Loucy (cell line): ENCODE results near the gene HHATL.

Experiments
- H2AFZ ChIP-seq: fragments of 200-600 bp; sonication (generic); 2 replicates; pipeline ENCODE4 v1.6.0; 2016; ENCODE audit warnings: antibody characterized with exemption, mild to moderate bottlenecking, low read length, moderate library complexity
- H3F3A ChIP-seq: fragments of 200-600 bp; 2 replicates; pipeline ENCODE4 v1.6.0; 2016; ENCODE audit warnings: antibody characterized with exemption, low read depth, mild to moderate bottlenecking
- H3K27me3 ChIP-seq: fragments of 200-600 bp; sonication (generic); 2 replicates; pipeline ENCODE4 v1.6.1; 2014; ENCODE audit warnings: low read length, mild to moderate bottlenecking; ENCODE audit not compliant: insufficient read depth, poor library complexity, severe bottlenecking
- H3K36me3 ChIP-seq: fragments of 200-600 bp; sonication (generic); 2 replicates; pipeline ENCODE4 v1.6.1; 2016; ENCODE audit warnings: low read length; ENCODE audit not compliant: insufficient read depth
- H3K4me1 ChIP-seq: fragments of 200-600 bp; sonication (generic); 2 replicates; pipeline ENCODE4 v1.5.1; 2014; ENCODE audit warnings: low read length, mild to moderate bottlenecking; ENCODE audit not compliant: insufficient read depth, poor library complexity, severe bottlenecking
- H3K4me2 ChIP-seq: fragments of 200-600 bp; sonication (generic); 2 replicates; pipeline ENCODE4 v1.6.0; 2014; ENCODE audit warnings: antibody characterized with exemption, low read length, low read depth, mild to moderate bottlenecking; ENCODE audit not compliant: poor library complexity, severe bottlenecking
- H3K4me3 ChIP-seq: fragments of 200-600 bp; sonication (generic); 2 replicates; pipeline ENCODE4 v1.5.1; 2014; ENCODE audit warnings: low read length, mild to moderate bottlenecking, mixed read lengths; ENCODE audit not compliant: poor library complexity, severe bottlenecking
- H3K79me2 ChIP-seq: fragments of 200-600 bp; sonication (generic); 2 replicates; pipeline ENCODE4 v1.6.1; 2014; ENCODE audit warnings: low read length; ENCODE audit not compliant: insufficient read depth
- H3K9ac ChIP-seq: fragments of 200-600 bp; sonication (generic); 2 replicates; pipeline ENCODE4 v1.6.0; 2014; ENCODE audit warnings: mild to moderate bottlenecking, low read depth, low read length, moderate library complexity; ENCODE audit not compliant: poor library complexity, severe bottlenecking
- H3K9me2 ChIP-seq: fragments of 200-600 bp; sonication (generic); replicated peaks from 2 replicates; pipeline ENCODE4 v1.6.1; 2016; ENCODE audit warnings: low read depth, low read length, mixed read lengths
- H3K9me3 ChIP-seq: fragments of 200-600 bp; sonication (generic); 2 replicates; pipeline ENCODE4 v1.6.1; 2014; ENCODE audit warnings: mild to moderate bottlenecking, antibody characterized with exemption, low read length, low read depth; ENCODE audit not compliant: insufficient read depth
- H4K20me1 ChIP-seq: fragments of 200-600 bp; sonication (generic); 2 replicates; pipeline ENCODE4 v1.6.0; 2014; ENCODE audit warnings: antibody characterized with exemption, low read length, mild to moderate bottlenecking; ENCODE audit not compliant: insufficient read depth, poor library complexity, severe bottlenecking
- EZH2phosphoT487 ChIP-seq: fragments of 200-600 bp; IDR thresholded peaks from 2 replicates; pipeline ENCODE4 v1.6.1; 2018; ENCODE audit warnings: antibody characterized with exemption, mild to moderate bottlenecking, moderate library complexity, borderline replicate concordance
- TF ChIP-seq, protein P1 (sequence below): fragments of 200-600 bp; sonication (generic); conservative IDR thresholded peaks from 2 replicates; pipeline ENCODE4 v1.5.1; 2014; ENCODE audit warnings: mild to moderate bottlenecking, antibody characterized with exemption, low read length

The HHATL gene

DNA sequence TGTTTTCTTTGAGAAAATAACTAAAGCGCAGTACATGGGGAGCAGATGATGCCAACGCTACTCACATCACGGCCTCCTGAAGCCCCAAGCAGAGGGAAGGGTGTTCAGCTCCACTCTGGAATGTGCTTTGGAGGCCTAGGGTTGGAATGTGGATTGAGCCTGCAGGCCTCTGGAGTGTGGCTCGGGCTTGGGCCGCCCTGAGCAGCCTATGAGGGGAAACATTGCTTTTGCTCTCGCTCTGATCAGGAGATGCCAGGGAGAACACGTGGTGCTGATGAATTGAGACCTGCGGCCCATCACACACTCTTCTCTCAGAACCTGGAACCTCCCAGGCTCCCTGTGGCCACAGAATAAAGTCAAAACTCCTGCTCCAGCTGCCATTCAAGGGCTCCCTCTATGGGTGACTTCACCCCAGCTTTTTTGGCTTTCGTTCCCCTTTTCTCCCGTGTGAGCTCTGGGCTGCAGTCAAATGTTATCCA, 47.2 kb upstream of the HHATL start:
- Histone ChIP-seq H3K9ac (no peak overlapping the region), H4K20me1 (no peaks in the 10 kb centered on the region), H3K36me3 (no peaks in the 10 kb centered on the region), H3K79me2 (no peaks in the 10 kb centered on the region), H2AFZ (no peak overlapping the region), H3K4me1 (no peaks in the 10 kb centered on the region), H3F3A (no peaks in the 10 kb centered on the region), H3K9me3 (no peaks in the 10 kb centered on the region), H3K4me2 (no peak overlapping the region), H3K4me3 (no peak overlapping the region), H3K9me2 (no peaks in the 10 kb centered on the region), H3K27me3 (no peaks in the 10 kb centered on the region)
- TF ChIP-seq, protein P1, sequence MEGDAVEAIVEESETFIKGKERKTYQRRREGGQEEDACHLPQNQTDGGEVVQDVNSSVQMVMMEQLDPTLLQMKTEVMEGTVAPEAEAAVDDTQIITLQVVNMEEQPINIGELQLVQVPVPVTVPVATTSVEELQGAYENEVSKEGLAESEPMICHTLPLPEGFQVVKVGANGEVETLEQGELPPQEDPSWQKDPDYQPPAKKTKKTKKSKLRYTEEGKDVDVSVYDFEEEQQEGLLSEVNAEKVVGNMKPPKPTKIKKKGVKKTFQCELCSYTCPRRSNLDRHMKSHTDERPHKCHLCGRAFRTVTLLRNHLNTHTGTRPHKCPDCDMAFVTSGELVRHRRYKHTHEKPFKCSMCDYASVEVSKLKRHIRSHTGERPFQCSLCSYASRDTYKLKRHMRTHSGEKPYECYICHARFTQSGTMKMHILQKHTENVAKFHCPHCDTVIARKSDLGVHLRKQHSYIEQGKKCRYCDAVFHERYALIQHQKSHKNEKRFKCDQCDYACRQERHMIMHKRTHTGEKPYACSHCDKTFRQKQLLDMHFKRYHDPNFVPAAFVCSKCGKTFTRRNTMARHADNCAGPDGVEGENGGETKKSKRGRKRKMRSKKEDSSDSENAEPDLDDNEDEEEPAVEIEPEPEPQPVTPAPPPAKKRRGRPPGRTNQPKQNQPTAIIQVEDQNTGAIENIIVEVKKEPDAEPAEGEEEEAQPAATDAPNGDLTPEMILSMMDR: peak; percentile 52
- no peak for TF ChIP-seq EZH2phosphoT487

DNA sequence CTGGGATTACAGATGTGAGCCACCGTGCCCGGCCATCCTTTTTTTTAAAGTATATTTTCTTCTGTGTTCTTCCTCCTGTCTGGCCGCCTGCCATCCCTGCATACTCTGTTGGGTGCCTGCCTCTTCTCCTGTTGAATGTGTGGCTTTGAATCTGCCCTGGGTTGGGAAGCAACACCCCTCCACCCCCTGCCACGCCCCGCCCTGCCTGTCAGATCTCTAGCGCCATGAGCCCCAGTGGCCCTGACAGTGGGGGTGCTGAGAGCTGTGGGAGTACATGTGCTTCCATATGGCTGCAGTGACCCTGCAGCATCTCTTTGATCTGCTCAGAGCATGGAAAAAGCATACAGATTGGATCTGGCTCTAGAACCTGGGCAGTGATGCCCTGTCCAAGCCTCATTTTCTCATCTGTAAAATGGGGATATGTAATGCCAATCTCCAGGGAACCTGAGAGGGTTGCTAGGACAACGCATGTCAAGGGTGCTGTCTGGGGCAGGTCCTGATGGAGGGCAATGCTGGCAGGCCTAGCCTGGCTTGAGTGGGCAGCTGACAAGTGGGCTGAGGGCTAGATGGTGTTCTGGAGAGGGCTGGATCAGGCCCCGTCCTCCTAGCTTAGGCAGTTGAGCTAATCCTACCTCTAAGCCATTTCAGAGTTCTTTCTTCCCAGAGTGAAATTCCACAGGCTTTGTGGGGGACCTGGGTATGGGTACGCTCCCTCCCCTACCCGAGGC, 46.6 kb upstream of the HHATL start:
- no peak overlapping the region for H3K4me2 ChIP-seq
- TF ChIP-seq, protein P1: no peak
- no peak for TF ChIP-seq EZH2phosphoT487

GRCh38 chr3:42747581-42747980, 45.0 kb upstream of the HHATL start:
- H3K4me3 ChIP-seq: no peak overlapping the region
- no peak overlapping the region for H3K9ac ChIP-seq
- TF ChIP-seq, protein P1: no peak
- TF ChIP-seq EZH2phosphoT487: no peak

More for the DNA sequence above, 46.6 kb upstream of the HHATL start:
- Histone ChIP-seq H3K4me3 (no peak overlapping the region), H3K36me3 (no peaks in the 10 kb centered on the region), H3K27me3 (no peaks in the 10 kb centered on the region), H3K9me3 (no peaks in the 10 kb centered on the region), H3F3A (no peaks in the 10 kb centered on the region), H3K9me2 (no peaks in the 10 kb centered on the region), H4K20me1 (no peaks in the 10 kb centered on the region), H3K9ac (no peak overlapping the region), H3K4me1 (no peaks in the 10 kb centered on the region), H3K79me2 (no peaks in the 10 kb centered on the region), H2AFZ (no peak overlapping the region)

More at GRCh38 chr3:42747581-42747980, 45.0 kb upstream of the HHATL start:
- no peaks in the 10 kb centered on the region for H4K20me1 ChIP-seq
- no peaks in the 10 kb centered on the region for H3K4me1 ChIP-seq
- no peaks in the 10 kb centered on the region for H3K79me2 ChIP-seq
- H3K4me2 ChIP-seq: no peak overlapping the region
- no peak overlapping the region for H2AFZ ChIP-seq
- H3K9me3 ChIP-seq: no peaks in the 10 kb centered on the region
- H3F3A ChIP-seq: no peaks in the 10 kb centered on the region
- no peaks in the 10 kb centered on the region for H3K36me3 ChIP-seq
- no peaks in the 10 kb centered on the region for H3K9me2 ChIP-seq
- no peaks in the 10 kb centered on the region for H3K27me3 ChIP-seq
